AG09319 (cell line): ENCODE measurements around the gene SORCS3.

Experiments used
- DNase-seq: peaks from one replicate; pipeline ENCODE4 v3.0.0-alpha.2; 2010; ENCODE audit warnings: low read depth; ENCODE audit errors: extremely low read depth
- TF ChIP-seq, protein P1 (sequence below): IDR thresholded peaks from 2 replicates; pipeline ENCODE4 v1.5.1; 2011; ENCODE audit warnings: low read depth, mild to moderate bottlenecking, inconsistent platforms, low read length, moderate library complexity

The SORCS3 gene

DNA sequence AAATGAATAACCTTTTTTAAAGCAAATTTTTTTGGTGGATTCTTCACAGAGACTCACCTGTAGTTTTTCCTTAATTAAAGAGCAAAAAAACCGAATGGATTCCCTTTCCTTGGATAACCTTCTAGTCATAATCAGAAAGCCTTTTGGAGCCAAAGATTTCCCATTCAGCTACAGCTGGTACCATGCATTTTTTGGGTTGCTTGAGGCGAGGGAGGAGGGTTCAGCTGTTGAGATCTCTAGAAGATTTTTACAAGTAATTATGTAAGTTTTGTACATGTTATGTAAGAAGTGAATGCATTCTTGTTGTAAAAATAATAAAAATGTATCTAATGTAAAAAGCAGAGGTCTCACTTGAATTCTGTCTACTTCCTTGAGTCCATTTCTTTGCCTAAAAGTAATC, 463.2 kb downstream of the SORCS3 start:
- no peak for DNase-seq
- TF ChIP-seq, protein P1, sequence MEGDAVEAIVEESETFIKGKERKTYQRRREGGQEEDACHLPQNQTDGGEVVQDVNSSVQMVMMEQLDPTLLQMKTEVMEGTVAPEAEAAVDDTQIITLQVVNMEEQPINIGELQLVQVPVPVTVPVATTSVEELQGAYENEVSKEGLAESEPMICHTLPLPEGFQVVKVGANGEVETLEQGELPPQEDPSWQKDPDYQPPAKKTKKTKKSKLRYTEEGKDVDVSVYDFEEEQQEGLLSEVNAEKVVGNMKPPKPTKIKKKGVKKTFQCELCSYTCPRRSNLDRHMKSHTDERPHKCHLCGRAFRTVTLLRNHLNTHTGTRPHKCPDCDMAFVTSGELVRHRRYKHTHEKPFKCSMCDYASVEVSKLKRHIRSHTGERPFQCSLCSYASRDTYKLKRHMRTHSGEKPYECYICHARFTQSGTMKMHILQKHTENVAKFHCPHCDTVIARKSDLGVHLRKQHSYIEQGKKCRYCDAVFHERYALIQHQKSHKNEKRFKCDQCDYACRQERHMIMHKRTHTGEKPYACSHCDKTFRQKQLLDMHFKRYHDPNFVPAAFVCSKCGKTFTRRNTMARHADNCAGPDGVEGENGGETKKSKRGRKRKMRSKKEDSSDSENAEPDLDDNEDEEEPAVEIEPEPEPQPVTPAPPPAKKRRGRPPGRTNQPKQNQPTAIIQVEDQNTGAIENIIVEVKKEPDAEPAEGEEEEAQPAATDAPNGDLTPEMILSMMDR: no peak

DNA sequence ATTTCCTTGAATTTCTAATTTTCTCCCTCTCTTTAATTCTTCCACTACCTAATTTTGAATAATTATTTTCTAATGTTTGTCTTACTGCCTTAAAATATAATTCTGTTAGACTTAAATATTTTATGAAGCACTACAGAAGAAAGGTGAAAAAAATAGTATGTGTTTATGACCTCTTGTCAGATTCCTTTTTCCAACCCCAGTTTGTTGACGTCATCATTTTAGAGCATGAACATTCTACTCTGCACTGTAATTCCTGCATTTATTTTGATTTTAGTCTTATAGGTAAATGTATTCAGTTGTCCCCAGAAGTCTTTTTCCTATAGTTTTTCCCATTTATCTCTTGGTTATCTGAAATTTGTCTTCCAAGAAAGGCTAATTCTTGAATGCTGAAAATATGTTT, 468.1 kb downstream of the SORCS3 start:
- TF ChIP-seq, protein P1: no peak
- no peak for DNase-seq

DNA sequence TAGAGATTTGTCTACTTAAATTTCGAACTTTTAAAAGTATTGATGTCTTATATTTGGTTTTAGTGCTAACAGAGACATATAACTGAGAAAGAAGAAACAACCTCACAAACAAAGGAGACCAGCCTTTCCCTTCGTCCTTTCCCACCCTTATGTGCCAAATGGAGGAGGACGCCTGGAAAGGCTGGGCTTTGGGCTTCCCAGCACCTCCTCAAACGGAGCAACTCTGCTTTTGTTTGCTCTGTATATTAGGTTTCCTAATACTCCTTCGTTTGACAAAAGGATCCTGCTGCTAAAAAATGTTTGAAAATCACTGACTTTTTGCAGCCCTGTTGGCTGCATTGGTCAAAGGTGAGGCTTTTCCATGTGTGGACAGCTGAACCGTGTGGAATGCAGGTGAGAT, 471.8 kb downstream of the SORCS3 start:
- TF ChIP-seq, protein P1: no peak
- no peak for DNase-seq

DNA sequence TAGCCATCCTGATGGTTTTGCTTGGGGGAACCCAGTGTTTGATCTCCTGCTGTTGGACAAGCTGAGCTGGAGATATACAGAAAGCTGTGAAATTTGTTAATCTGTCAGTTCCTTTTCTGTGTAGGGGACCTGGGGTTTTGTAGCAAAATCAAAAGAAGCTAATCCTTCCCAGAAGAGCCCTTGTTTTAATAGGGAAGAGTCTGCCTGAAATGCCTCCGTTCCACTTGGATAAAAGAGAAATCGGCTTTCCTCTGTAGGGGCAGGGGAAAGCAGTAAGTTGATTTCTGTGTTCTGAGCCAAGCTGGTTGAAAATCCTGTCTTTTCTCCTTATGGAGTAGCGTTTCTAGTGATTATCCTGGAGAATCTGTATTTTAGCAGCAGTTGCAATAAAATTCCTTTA, 472.6 kb downstream of the SORCS3 start:
- no peak for DNase-seq
- TF ChIP-seq, protein P1: no peak

DNA sequence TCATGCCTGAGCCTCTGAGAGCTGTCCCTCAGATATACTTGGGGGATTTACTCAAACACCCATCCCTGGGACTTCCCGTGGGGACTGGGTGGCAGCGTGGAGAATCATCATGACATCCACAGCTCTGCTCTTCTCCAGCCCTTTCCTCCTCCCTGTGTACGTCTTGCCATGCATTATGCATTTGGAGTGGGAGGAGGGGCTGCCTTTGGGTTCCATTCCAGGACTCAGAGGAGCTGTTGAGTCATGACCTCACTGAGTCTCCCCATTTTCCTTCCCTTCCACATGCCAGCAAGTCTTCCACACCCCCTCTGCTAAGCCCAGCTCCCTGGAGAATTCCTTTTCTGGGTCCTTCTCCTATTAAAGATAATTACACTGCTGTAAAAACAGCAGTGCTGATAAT, 480.7 kb downstream of the SORCS3 start:
- TF ChIP-seq, protein P1: no peak
- DNase-seq: no peak

DNA sequence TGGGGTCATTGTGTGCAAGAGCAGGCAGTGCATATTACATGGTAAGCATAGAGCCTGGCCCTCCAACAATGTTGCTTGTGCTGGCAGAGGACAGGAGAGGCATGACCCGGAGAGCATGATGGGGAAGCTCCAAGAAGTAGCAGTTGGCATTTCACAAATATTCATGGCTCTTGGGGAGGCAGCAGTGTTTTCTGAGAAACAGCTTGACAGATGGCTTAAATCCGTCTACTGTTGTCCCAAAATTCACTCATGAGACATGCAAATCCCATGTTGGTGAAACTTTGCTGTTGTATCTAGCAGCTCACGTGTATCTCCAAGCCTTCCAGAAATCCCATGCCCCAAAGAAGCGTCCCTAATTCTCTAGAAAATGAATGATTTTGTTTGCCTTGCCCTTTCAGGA, 487.0 kb downstream of the SORCS3 start:
- no peak for DNase-seq
- TF ChIP-seq, protein P1: no peak

DNA sequence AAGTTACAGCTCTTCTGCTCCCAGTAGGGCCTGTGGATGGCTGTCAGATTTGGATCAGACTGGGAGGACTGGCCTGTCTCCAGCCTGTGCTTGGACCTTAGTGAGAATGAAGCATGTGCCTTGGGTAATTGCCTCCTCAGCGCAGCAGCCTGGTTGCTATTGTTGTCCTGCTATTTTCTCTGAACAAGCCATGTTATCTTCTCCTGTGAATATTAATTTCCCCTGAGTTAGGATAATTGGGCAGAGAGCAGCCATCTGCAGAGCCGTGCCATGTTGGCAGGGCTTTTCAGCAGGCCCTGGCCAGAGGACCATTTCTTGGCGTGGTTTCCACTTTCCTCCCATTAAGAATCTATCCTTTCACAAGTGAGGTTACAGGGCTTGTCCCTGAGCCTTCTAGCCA, 497.3 kb downstream of the SORCS3 start:
- DNase-seq: no peak
- TF ChIP-seq, protein P1: no peak
